Measurements from ENCODE around the gene SARDH. TPM values are rescaled to one million over a fixed set of nuclear protein-coding genes. Genes with fewer than 3 reads are reported as not detected.
A peak's percentile ranks its signal among the peaks of the same experiment; 100 is the strongest.

SARDH gene
- total and polyA plus RNA-seq, 2 of the 13 experiments (the other 11 are each of a cell fraction or from before 2014, with no cell fraction given), result 11.6 to 34.9 TPM

- TF ChIP-seq ELF1 (CRISPR knock-in tag; IDR thresholded peaks at IDR 0.05) (0 out of 2 replicates have a peak, but pooled peaks have one; percentile 33), ZNF589 (CRISPR knock-in tag; conservative IDR thresholded peaks at IDR 0.05) (no peak), FIP1L1 (IDR thresholded peaks at IDR 0.05; ENCODE audit: borderline replicate concordance, insufficient read depth, low read depth, low read length) (no peak), MYC (CRISPR knock-in tag; IDR thresholded peaks at IDR 0.05; ENCODE audit: borderline replicate concordance) (peak; percentile 93), GATAD1 (CRISPR knock-in tag; IDR thresholded peaks at IDR 0.05) (peak; percentile 46; the same call in 1 of the 2 replicates), ARNTL (CRISPR knock-in tag; IDR thresholded peaks at IDR 0.05) (peak; percentile 91), TMF1 (CRISPR knock-in tag; IDR thresholded peaks at IDR 0.05; ENCODE audit: low read depth) (peak; percentile 53; the same call in 1 of the 2 replicates), HOXA7 (CRISPR knock-in tag; IDR thresholded peaks at IDR 0.05) (no peak), ZNF124 (CRISPR knock-in tag; IDR thresholded peaks at IDR 0.05) (peak; percentile 67; the same call in 1 of the 2 replicates), RFX5 (IDR thresholded peaks at IDR 0.05; ENCODE audit: low read depth, low read length) (no peak), ZNF572 (CRISPR knock-in tag; IDR thresholded peaks at IDR 0.05) (no peak), TEAD3 (CRISPR knock-in tag; optimal IDR thresholded peaks at IDR 0.05; ENCODE audit: borderline replicate concordance) (peak; percentile 97)
- TF ChIP-seq, protein P1, sequence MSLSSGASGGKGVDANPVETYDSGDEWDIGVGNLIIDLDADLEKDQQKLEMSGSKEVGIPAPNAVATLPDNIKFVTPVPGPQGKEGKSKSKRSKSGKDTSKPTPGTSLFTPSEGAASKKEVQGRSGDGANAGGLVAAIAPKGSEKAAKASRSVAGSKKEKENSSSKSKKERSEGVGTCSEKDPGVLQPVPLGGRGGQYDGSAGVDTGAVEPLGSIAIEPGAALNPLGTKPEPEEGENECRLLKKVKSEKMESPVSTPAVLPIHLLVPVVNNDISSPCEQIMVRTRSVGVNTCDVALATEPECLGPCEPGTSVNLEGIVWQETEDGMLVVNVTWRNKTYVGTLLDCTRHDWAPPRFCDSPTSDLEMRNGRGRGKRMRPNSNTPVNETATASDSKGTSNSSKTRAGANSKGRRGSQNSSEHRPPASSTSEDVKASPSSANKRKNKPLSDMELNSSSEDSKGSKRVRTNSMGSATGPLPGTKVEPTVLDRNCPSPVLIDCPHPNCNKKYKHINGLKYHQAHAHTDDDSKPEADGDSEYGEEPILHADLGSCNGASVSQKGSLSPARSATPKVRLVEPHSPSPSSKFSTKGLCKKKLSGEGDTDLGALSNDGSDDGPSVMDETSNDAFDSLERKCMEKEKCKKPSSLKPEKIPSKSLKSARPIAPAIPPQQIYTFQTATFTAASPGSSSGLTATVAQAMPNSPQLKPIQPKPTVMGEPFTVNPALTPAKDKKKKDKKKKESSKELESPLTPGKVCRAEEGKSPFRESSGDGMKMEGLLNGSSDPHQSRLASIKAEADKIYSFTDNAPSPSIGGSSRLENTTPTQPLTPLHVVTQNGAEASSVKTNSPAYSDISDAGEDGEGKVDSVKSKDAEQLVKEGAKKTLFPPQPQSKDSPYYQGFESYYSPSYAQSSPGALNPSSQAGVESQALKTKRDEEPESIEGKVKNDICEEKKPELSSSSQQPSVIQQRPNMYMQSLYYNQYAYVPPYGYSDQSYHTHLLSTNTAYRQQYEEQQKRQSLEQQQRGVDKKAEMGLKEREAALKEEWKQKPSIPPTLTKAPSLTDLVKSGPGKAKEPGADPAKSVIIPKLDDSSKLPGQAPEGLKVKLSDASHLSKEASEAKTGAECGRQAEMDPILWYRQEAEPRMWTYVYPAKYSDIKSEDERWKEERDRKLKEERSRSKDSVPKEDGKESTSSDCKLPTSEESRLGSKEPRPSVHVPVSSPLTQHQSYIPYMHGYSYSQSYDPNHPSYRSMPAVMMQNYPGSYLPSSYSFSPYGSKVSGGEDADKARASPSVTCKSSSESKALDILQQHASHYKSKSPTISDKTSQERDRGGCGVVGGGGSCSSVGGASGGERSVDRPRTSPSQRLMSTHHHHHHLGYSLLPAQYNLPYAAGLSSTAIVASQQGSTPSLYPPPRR (CRISPR knock-in tag; IDR thresholded peaks at IDR 0.05; ENCODE audit: borderline replicate concordance), result peak; percentile 80
- TF ChIP-seq, protein P2, sequence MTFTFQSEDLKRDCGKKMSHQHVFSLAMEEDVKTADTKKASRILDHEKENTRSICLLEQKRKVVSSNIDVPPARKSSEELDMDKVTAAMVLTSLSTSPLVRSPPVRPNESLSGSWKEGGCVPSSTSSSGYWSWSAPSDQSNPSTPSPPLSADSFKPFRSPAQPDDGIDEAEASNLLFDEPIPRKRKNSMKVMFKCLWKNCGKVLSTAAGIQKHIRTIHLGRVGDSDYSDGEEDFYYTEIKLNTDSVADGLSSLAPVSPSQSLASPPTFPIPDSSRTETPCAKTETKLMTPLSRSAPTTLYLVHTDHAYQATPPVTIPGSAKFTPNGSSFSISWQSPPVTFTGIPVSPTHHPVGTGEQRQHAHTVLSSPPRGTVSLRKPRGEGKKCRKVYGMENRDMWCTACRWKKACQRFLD (CRISPR knock-in tag; IDR thresholded peaks at IDR 0.05; ENCODE audit: borderline replicate concordance), result 0 out of 2 replicates have a peak, but pooled peaks have one; percentile 27
- TF ChIP-seq, protein P3, sequence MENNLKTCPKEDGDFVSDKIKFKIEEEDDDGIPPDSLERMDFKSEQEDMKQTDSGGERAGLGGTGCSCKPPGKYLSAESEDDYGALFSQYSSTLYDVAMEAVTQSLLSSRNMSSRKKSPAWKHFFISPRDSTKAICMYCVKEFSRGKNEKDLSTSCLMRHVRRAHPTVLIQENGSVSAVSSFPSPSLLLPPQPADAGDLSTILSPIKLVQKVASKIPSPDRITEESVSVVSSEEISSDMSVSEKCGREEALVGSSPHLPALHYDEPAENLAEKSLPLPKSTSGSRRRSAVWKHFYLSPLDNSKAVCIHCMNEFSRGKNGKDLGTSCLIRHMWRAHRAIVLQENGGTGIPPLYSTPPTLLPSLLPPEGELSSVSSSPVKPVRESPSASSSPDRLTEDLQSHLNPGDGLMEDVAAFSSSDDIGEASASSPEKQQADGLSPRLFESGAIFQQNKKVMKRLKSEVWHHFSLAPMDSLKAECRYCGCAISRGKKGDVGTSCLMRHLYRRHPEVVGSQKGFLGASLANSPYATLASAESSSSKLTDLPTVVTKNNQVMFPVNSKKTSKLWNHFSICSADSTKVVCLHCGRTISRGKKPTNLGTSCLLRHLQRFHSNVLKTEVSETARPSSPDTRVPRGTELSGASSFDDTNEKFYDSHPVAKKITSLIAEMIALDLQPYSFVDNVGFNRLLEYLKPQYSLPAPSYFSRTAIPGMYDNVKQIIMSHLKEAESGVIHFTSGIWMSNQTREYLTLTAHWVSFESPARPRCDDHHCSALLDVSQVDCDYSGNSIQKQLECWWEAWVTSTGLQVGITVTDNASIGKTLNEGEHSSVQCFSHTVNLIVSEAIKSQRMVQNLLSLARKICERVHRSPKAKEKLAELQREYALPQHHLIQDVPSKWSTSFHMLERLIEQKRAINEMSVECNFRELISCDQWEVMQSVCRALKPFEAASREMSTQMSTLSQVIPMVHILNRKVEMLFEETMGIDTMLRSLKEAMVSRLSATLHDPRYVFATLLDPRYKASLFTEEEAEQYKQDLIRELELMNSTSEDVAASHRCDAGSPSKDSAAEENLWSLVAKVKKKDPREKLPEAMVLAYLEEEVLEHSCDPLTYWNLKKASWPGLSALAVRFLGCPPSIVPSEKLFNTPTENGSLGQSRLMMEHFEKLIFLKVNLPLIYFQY (CRISPR knock-in tag; IDR thresholded peaks at IDR 0.05; ENCODE audit: borderline replicate concordance), result no peak; the same call in 1 of the 2 replicates
- TF ChIP-seq, protein P4, sequence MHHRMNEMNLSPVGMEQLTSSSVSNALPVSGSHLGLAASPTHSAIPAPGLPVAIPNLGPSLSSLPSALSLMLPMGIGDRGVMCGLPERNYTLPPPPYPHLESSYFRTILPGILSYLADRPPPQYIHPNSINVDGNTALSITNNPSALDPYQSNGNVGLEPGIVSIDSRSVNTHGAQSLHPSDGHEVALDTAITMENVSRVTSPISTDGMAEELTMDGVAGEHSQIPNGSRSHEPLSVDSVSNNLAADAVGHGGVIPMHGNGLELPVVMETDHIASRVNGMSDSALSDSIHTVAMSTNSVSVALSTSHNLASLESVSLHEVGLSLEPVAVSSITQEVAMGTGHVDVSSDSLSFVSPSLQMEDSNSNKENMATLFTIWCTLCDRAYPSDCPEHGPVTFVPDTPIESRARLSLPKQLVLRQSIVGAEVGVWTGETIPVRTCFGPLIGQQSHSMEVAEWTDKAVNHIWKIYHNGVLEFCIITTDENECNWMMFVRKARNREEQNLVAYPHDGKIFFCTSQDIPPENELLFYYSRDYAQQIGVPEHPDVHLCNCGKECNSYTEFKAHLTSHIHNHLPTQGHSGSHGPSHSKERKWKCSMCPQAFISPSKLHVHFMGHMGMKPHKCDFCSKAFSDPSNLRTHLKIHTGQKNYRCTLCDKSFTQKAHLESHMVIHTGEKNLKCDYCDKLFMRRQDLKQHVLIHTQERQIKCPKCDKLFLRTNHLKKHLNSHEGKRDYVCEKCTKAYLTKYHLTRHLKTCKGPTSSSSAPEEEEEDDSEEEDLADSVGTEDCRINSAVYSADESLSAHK (CRISPR knock-in tag; IDR thresholded peaks at IDR 0.05; ENCODE audit: borderline replicate concordance), result no peak
Measured at GRCh38 chr9:133714606-133715294, 23.4 kb downstream of the SARDH start (continued).
